NCI-H2029 (cell line): Measurements from ENCODE around the gene CLASP1.
"Not testable (repeated sequence)": the region's sequence is repeated elsewhere in the genome, so short reads cannot be mapped to it uniquely, and the experiment has no call there.

Experiments used
- DNase-seq: peaks from one replicate; lab custom pipeline; 2025; lab: John Stamatoyannopoulos, UW

CLASP1 gene

GRCh38 chr2:121319941-121320340, 329.3 kb downstream of the CLASP1 start:
- DNase-seq, result no peak

DNA sequence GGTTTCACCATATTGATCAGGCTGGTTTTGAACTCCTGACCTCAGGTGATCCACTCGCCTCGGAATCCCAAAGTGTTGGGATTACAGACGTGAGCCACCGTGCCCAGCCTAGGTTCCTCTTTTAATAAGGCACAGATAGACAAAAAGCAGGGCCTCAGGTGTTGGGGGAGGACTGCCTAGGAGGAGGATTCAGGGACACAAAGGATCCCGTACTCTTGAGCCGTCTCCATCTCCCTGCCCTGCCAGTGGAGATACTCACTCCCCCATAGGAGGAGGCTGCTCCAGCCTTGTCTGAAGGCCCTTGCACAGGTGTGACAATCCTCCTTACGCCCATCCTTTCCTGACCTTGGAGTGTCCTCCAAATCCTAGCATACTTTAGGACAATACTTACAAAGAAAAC, 332.3 kb downstream of the CLASP1 start:
- DNase-seq, result no peak

GRCh38 chr2:121313701-121314100, 335.6 kb downstream of the CLASP1 start:
- not testable (repeated sequence) for DNase-seq

DNA sequence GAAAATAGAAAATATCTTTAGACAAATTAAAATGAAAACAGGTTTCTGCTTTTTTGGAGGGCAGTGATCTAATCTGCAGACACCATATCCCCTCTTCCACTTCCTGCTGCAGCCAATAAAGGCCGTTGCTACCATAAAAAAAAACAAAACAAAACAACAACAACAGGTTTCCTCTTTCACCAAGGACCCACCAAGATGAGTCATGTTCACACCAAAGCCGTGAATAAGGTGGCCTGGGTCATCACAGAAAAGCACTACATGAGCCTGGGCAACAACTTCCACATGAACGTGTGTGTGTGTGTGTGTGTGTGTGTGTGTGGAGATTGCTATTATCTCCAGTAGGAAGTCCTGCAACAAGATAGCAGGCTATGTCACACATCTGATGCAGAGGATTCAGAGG, 339.5 kb downstream of the CLASP1 start:
- DNase-seq, result peak; percentile 28

- no peak for DNase-seq
Observed at GRCh38 chr2:121309323-121309722, 339.9 kb downstream of the CLASP1 start.

- no peak for DNase-seq
Observed at GRCh38 chr2:121307048-121307447, 342.2 kb downstream of the CLASP1 start.

- DNase-seq, result no peak
Observed at GRCh38 chr2:121304941-121305340, 344.3 kb downstream of the CLASP1 start.

- no peak for DNase-seq
Observed at GRCh38 chr2:121303531-121304263, 345.6 kb downstream of the CLASP1 start.

GRCh38 chr2:121301190-121301589, 348.1 kb downstream of the CLASP1 start:
- DNase-seq, result not testable (repeated sequence)

DNA sequence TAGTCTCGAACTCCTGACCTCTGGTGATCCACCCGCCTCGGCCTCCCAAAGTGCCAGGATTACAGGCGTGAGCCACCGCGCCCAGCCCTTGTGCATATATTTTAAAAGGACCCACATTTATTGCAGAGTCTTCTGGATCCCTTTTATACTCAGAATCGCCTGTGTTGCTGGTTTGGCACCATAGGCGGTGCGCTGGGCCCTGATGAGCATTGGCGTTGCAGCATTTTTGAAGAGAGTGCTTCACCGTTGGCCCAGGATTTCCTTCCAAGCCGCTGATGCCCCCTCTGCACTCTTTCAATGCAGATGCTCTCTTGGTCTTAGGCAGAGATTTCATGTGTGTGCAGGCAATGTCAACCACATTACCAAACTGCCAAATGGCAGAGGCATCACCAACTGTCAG, 350.8 kb downstream of the CLASP1 start:
- no peak for DNase-seq

DNA sequence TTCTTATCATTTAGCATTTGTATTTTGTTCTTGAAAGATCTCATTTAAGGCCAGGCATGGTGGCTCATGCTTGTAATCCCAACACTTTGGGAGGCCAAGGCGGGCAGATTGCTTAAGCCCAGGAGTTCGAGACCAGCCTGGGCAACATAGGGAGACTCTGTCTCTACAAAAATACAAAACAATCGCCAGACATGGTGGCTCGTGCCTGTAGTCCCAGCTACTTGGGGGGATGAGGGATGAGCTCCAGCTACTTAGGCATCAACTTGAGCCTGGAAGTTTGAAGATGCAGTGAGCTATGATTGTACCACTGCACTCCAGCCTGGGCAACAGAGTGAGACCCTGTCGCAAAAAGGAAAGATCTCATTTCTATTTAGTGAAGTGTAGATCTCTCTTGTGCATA, 351.4 kb downstream of the CLASP1 start:
- DNase-seq, result not testable (repeated sequence)

GRCh38 chr2:121297217-121297830, 351.9 kb downstream of the CLASP1 start:
- DNase-seq, result peak; percentile 12

GRCh38 chr2:121295911-121296650, 353.2 kb downstream of the CLASP1 start:
- no peak for DNase-seq

DNA sequence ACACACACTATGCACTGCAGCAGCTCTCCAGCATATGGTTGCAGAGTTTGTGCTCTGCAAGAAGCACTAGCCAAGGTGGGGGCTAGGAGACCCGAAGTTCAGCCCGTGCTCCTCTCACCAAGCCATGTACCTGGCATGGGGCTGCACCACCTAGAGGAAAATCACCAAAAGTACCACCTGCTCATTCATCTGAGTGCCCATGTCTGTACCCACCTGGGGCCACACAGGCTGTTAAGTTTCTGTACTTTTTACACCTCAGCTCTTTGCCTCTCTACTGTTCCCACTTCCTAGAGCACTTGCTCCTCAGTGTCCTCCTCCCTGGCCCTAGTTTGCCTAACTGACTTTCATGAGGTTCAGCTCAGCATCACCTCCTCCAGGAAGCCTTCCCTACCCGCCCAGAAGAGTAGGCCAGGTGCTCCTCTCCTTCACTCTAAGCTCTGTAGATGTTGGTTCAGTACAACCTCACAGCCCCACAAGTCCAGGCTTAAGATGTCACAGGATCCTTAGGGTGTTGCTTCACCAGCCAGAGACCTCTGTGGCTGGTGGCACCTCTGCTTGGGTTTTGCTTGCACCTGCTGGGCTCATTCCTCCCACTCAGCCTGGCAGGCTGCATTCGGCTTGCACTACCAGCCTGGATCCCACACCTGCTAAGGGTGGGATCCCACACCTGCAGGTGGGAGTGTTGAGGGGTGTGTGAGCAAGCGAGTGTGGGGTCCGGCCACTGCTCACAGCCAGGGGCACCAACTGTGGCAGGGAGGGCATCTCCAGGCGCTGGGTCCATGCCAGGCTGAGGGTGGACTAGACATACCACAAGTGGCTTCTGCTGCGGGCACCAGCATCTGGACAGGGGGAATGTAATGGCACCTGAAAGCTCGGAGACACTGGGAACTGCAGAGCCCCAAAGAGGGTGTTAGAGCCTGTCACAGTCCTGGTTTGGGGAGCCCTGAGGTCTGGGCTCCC, 354.1 kb downstream of the CLASP1 start:
- no peak for DNase-seq

DNA sequence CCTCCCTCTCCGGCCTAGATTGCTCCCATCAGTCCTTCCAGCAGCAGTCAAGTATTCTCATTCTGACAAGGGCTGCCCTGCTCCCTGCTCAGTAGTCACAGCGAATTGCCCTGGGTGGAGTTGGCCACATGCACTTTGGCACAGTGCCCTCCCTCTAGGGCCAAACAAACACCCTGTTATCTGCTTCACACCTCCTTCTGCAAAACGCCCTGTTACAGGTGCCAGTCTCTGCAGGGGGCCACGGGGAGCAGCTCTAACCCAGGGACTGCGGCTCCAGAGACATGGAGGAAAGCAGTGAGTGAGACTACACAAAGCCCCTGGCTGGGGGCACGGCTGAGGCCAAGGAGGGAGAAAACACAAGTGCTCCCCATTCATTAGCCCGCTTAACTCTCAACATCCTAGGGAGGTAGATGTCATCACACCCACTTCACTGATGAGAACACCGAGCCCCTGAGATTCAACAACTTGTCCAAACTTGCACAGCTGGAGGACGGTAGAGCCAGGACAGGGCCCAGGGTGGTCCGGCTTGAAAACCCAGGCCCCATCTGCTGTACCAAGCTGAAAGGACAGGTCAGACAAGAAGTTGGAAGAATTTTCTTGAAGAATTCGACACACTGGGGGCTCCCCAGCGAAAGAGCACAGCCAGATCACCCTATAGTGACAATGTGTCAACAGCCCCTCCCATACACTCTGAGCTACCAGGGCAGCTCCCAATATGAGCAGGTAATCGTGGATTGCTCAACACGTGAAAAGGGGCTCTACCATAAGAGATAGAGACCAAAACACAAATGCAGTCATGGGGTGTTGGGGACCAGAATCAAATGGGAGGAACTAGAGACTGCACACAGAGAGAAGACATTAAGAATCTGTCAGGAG, 355.6 kb downstream of the CLASP1 start:
- peak; percentile 64 for DNase-seq

DNA sequence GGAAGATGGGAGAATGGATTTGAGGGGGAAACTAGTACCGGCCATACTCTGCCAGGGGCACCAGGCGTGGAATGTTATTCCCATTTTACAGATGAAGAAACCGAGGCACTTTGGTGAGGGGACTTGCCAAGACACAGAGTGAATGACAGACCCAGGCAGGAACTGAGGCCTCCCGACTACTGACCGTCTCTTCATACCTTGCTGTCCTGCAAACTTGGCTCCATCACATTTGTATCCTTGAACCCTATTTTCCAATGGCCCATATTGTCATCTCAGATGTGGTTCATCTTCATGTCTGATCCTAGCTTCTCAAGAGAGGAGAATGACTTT, 358.0 kb downstream of the CLASP1 start:
- DNase-seq, result no peak

DNA sequence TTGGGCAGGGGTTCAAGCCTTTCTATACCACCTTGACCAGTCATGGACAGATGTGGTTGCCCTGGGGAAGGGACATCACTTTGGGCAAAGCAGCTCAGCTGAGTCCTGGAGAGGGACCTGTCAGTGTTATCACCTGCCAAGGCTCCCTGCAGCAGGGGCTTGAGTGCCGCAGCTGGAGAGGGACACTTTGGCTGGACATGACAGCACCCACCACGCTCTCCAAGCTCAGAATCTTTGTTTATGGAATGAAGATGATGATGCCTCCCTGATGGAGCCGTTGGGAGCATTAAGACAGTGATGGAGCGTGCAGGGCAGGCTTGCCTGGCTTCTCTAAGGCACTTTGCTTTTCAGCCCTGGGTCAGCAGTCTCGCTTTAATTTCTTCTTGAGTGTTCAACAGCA, 360.0 kb downstream of the CLASP1 start:
- DNase-seq, result no peak

DNA sequence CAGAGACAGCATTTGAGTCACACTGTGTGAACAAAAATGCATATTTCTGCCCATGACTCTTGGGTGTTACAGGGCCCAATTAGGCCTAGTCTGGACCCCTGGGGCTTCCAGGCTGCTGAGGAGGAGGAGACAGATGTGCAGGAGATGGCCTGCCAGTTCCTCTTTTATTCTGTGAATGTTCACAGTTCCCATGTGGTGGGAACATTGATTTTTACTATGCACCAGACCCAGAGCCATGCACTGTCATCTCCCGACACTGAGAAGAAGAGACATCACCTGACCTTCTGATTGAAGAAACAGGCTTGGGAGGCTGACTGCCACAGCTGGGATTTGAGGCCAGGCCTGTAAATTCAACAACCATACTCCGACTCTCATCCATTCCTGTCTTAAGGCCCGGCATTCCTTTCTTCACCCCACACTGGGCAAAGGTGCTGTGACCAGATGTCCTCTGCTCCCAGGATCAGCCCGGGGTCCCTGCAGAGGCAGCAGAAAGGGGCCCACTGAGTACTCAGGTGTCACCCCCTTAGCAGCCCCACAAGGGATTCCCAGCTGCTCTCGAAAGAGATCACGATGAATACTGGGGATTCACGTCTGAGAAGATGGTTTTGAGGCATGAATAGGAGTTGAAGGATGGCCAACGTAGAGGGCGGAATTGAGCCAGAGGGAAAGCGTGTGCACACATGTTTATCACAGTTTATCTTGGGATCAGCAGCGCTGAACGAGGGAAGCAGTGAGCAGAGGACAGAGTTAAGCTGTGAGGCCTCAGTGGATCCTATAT, 360.6 kb downstream of the CLASP1 start:
- DNase-seq, result no peak

- DNase-seq, result no peak
Observed at GRCh38 chr2:121287956-121288355, 361.3 kb downstream of the CLASP1 start.
